ENCODE measurements around the gene ITGAL. TPM values are rescaled to one million over a fixed set of nuclear protein-coding genes. Genes with fewer than 3 reads are reported as not detected.

Gene ITGAL
- total and polyA plus RNA-seq, 2 donors (not counting 1 experiment from before 2014, with no cell fraction given): 110 to 184 TPM

DNA sequence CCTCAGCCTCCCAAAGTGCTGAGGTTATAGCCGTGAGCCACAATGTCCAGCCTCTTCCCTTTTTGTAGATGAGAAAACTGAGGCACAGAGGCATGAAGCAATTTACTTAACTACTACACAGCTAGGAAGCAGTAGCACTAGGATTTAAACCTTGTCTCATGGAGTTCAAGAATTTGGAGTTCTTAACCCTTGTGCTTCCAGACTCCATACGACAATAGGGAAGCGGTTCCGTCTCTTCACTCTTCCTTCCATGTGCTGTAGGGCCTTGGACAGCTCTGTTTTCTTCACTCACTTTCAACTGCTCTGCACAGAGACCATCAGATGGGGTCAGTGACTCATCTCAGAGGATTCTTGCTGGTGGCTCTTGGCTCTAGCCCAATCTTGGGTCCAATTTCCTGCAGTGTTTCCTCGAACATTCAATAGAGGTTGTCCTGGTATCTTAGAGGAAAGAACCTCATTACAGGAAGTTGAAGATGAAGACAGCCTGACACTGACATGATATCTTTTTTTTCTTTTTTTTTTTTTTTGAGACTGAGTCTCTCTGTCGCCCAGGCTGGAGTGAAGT, 19.3 kb downstream of the ITGAL start:
- no peak overlapping the region for H3K4me3 ChIP-seq (ENCODE audit: control extremely low read depth in 1 of 5, extremely low read depth in 1 of 5, insufficient read depth in 1 of 5, low read depth in 2 of 5, low read length in 4 of 5)
- Mint-ChIP-seq H3K4me3 (no peak overlapping the region), H3K27me3 (no peaks in the 10 kb centered on the region), H3K9me3 (ENCODE audit: insufficient read depth) (no peaks in the 10 kb centered on the region), H3K27ac (peak overlapping the region; percentile 42), H3K4me1 (no peaks in the 10 kb centered on the region)
- WGBS (ENCODE audit: insufficient coverage): 85% methylated on average over 4 of the region's 6 CpGs
- H3K36me3 ChIP-seq (replicated peaks in 1 of 2; ENCODE audit: control extremely low read depth in 1 of 2, control insufficient read depth in 1 of 2, extremely low read depth in 1 of 2, insufficient read depth in 2 of 2, low read length in 1 of 2): peaks cover 0 to 70% of the 10 kb centered on the region in 2 experiments
- no peak for ATAC-seq (ENCODE audit: low read depth)
- no peak for DNase-seq
- no peak for TF ChIP-seq CTCF (IDR thresholded peaks at IDR 0.05)
- TF ChIP-seq EZH2 (IDR thresholded peaks at IDR 0.05; ENCODE audit: borderline replicate concordance, insufficient read depth, low read depth, low read length, poor library complexity, severe bottlenecking): no peak
- no peak overlapping the region for H3K4me2 ChIP-seq (replicated peaks; ENCODE audit: low read depth, low read length, poor library complexity, severe bottlenecking)
- H3K79me2 ChIP-seq (ENCODE audit: control insufficient read depth, insufficient read depth, low read length): peaks cover 10% of the 10 kb centered on the region
- CTCF ChIA-PET: interaction anchor here (2.3 kb wide), 1 partner anchor 43 kb away, joined by 6 read pairs; no protein-coding TSS in a partner anchor
- POLR2A ChIA-PET: interaction anchor here (0.6 kb wide), 1 partner anchor 30 kb away, joined by 4 read pairs; no protein-coding TSS in a partner anchor
- H3K4me1 ChIP-seq (ENCODE audit: control insufficient read depth in 2 of 2, insufficient read depth in 2 of 2, low read length in 2 of 2): no peaks in the 10 kb centered on the region
- intact Hi-C loops (cut with micrococcal nuclease): loop anchor here (5.0 kb wide), 1 partner anchor 40 kb away; no protein-coding TSS in a partner anchor
- H2AFZ ChIP-seq (ENCODE audit: insufficient read depth, low read depth, low read length, poor library complexity, severe bottlenecking): no peak overlapping the region
- no peak overlapping the region for H3K27ac ChIP-seq (ENCODE audit: low read length in 2 of 2)
- H3K9ac ChIP-seq (ENCODE audit: low read length): no peak overlapping the region
- H3K27me3 ChIP-seq (replicated peaks in 1 of 4; ENCODE audit: control extremely low read depth in 1 of 4, control insufficient read depth in 3 of 4, insufficient read depth in 4 of 4, low read length in 3 of 4): no peaks in the 10 kb centered on the region
- no peaks in the 10 kb centered on the region for H4K20me1 ChIP-seq (ENCODE audit: control insufficient read depth, insufficient read depth, low read length, poor library complexity, severe bottlenecking)
- no peaks in the 10 kb centered on the region for H3K9me3 ChIP-seq (ENCODE audit: control extremely low read depth in 1 of 3, control insufficient read depth in 2 of 3, insufficient read depth in 1 of 3, low read length in 2 of 3)

DNA sequence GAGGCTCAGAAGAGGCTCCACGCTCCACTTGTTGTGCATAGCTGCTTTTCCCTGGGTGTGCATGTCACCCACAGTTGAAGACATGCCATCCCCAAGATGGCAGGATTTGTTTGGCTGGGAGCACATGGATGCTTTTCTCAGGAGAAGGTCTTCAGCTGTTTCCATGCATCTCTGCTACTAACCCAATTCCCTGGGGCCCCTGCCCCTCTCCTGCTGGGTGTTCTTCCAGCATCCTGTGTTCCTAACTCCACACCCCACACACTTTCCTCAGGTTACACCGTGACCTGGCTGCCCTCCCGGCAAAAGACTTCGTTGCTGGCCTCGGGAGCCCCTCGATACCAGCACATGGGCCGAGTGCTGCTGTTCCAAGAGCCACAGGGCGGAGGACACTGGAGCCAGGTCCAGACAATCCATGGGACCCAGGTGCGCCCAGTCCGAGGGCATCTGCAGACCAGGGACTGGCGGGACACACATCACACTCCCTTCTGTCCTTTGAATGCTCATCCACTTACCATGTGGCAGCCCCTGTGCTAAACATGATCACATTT, 21.5 kb downstream of the ITGAL start:
- H3K27me3 ChIP-seq (replicated peaks in 1 of 4; ENCODE audit: control extremely low read depth in 1 of 4, control insufficient read depth in 3 of 4, insufficient read depth in 4 of 4, low read length in 3 of 4): no peaks in the 10 kb centered on the region
- H3K36me3 ChIP-seq (replicated peaks in 1 of 2; ENCODE audit: control extremely low read depth in 1 of 2, control insufficient read depth in 1 of 2, extremely low read depth in 1 of 2, insufficient read depth in 2 of 2, low read length in 1 of 2): peaks cover 0 to 69% of the 10 kb centered on the region in 2 experiments
- H3K4me2 ChIP-seq (replicated peaks; ENCODE audit: low read depth, low read length, poor library complexity, severe bottlenecking): no peak overlapping the region
- H3K27me3 Mint-ChIP-seq: no peaks in the 10 kb centered on the region
- over 99% methylated on average over 11 of the region's 11 CpGs for WGBS (ENCODE audit: insufficient coverage)
- POLR2A ChIA-PET: interaction anchor here (0.6 kb wide), 1 partner anchor 369 kb away, joined by 3 read pairs; no protein-coding TSS in a partner anchor
- no peak overlapping the region for H3K9ac ChIP-seq (ENCODE audit: low read length)
- CTCF ChIA-PET: no interaction called here
- intact Hi-C loops (cut with micrococcal nuclease): loop anchor here (5.0 kb wide), 1 partner anchor 42 kb away; no protein-coding TSS in a partner anchor
- H3K4me3 Mint-ChIP-seq: no peak overlapping the region
- ATAC-seq (ENCODE audit: low read depth): no peak
- H2AFZ ChIP-seq (ENCODE audit: insufficient read depth, low read depth, low read length, poor library complexity, severe bottlenecking): no peak overlapping the region
- no peaks in the 10 kb centered on the region for H3K9me3 ChIP-seq (ENCODE audit: control extremely low read depth in 1 of 3, control insufficient read depth in 2 of 3, insufficient read depth in 1 of 3, low read length in 2 of 3)
- no peak overlapping the region for H3K27ac ChIP-seq (ENCODE audit: low read length in 2 of 2)
- DNase-seq: no peak
- no peaks in the 10 kb centered on the region for H4K20me1 ChIP-seq (ENCODE audit: control insufficient read depth, insufficient read depth, low read length, poor library complexity, severe bottlenecking)
- no peak overlapping the region for H3K4me3 ChIP-seq (ENCODE audit: control extremely low read depth in 1 of 5, extremely low read depth in 1 of 5, insufficient read depth in 1 of 5, low read depth in 2 of 5, low read length in 4 of 5)
- peaks cover 14% of the 10 kb centered on the region for H3K79me2 ChIP-seq (ENCODE audit: control insufficient read depth, insufficient read depth, low read length)
- H3K9me3 Mint-ChIP-seq (ENCODE audit: insufficient read depth): no peaks in the 10 kb centered on the region
- H3K4me1 ChIP-seq (ENCODE audit: control insufficient read depth in 2 of 2, insufficient read depth in 2 of 2, low read length in 2 of 2): no peaks in the 10 kb centered on the region
- TF ChIP-seq EZH2 (IDR thresholded peaks at IDR 0.05; ENCODE audit: borderline replicate concordance, insufficient read depth, low read depth, low read length, poor library complexity, severe bottlenecking) (no peak), CTCF (IDR thresholded peaks at IDR 0.05) (no peak)
- H3K4me1 Mint-ChIP-seq: no peaks in the 10 kb centered on the region
- H3K27ac Mint-ChIP-seq: no peak overlapping the region

Measured in B cell (primary cell).